ENCODE data around the gene ELL. TPM values are rescaled to one million over a fixed set of nuclear protein-coding genes. Genes with fewer than 3 reads are reported as not detected.

Gene ELL
- polyA plus RNA-seq, 1 of the 3 experiments (the other 2 are of a cell fraction), result 7.4 TPM

GRCh38 chr19:18424890-18425514 is 96.9 kb downstream of the ELL start:
- no peak for DNase-seq
- no peak overlapping the region for H2AFZ ChIP-seq (ENCODE audit: low read depth)
- peaks cover 58% of the 10 kb centered on the region for H3K79me2 ChIP-seq (ENCODE audit: insufficient read depth)
- H3K27me3 ChIP-seq (ENCODE audit: insufficient read depth), result no peaks in the 10 kb centered on the region
- peaks cover 52% of the 10 kb centered on the region for H4K20me1 ChIP-seq (ENCODE audit: insufficient read depth)
- H3K9ac ChIP-seq, result no peak overlapping the region
- ChIA-PET CTCF (interaction anchor here (1.3 to 1.5 kb wide), 3 partner anchors 14 to 173 kb away, joined by 4 to 6 read pairs (median 4); no protein-coding TSS in a partner anchor), POLR2A (interaction anchor here (1.2 kb wide), 1 partner anchor 144 kb away, joined by 3 read pairs; the partner anchor contains the start of gene JUND)
- H3K4me3 ChIP-seq (ENCODE audit: low read depth in 2 of 2, low read length in 1 of 2), result no peak overlapping the region
- no peak overlapping the region for H3K4me2 ChIP-seq
- no peak overlapping the region; a peak in 1 of 4 replicates for H3K27ac ChIP-seq (ENCODE audit: low read depth in 2 of 2, low read length in 1 of 2)
- WGBS (ENCODE audit: low lambda C conversion rate), result 91% methylated on average over 11 of the region's 17 CpGs
- no peaks in the 10 kb centered on the region for H3K9me2 ChIP-seq
- H3F3A ChIP-seq (replicated peaks; ENCODE audit: insufficient read depth), result no peaks in the 10 kb centered on the region
- H3K9me3 ChIP-seq, result no peaks in the 10 kb centered on the region
- peaks cover 0 to 5% of the 10 kb centered on the region in 2 experiments for H3K36me3 ChIP-seq (replicated peaks in 1 of 2; ENCODE audit: control insufficient read depth in 1 of 2, insufficient read depth in 2 of 2, low read length in 1 of 2)
- H3K4me1 ChIP-seq (ENCODE audit: control insufficient read depth in 1 of 2, insufficient read depth in 2 of 2, low read depth in 1 of 2, low read length in 1 of 2), result peaks cover 23 to 52% of the 10 kb centered on the region in 2 experiments; a peak in 2 of 4 replicates
- TF ChIP-seq ZBTB33 (IDR thresholded peaks at IDR 0.05; ENCODE audit: borderline replicate concordance, low read depth) (no peak), CTCF (IDR thresholded peaks at IDR 0.05) (no peak), FOSL2 (IDR thresholded peaks at IDR 0.05; ENCODE audit: borderline replicate concordance, low read depth) (no peak), MXI1 (IDR thresholded peaks at IDR 0.05; ENCODE audit: low read depth, low read length) (no peak), TEAD4 (IDR thresholded peaks at IDR 0.05; ENCODE audit: borderline replicate concordance, insufficient read depth) (no peak), GATA2 (CRISPR knock-in tag; IDR thresholded peaks at IDR 0.05) (no peak), TAF1 (IDR thresholded peaks at IDR 0.05; ENCODE audit: borderline replicate concordance, low read depth, low read length) (no peak), FOXJ3 (CRISPR knock-in tag; IDR thresholded peaks at IDR 0.05) (no peak), RCOR1 (IDR thresholded peaks at IDR 0.05; ENCODE audit: low read length) (no peak), PBX3 (IDR thresholded peaks at IDR 0.05) (no peak), REST (IDR thresholded peaks at IDR 0.05; ENCODE audit: low read depth, low read length) (no peak), MEF2A (IDR thresholded peaks at IDR 0.05; ENCODE audit: borderline replicate concordance, low read depth) (no peak), EP300 (IDR thresholded peaks at IDR 0.05; ENCODE audit: borderline replicate concordance in 1 of 2, low read depth in 1 of 2, low read length in 1 of 2) (no peak), SMC3 (IDR thresholded peaks at IDR 0.05; ENCODE audit: low read depth, low read length) (no peak)
